Fibroblast of the conjunctiva (primary cell): ENCODE data around the gene SAP130.
A peak's percentile ranks its signal among the peaks of the same experiment; 100 is the strongest.
"Not testable (repeated sequence)": the region's sequence is repeated elsewhere in the genome, so short reads cannot be mapped to it uniquely, and the experiment has no call there.

ENCODE experiments used
- DNase-seq: peaks from one replicate; pipeline ENCODE4 v3.0.0-alpha.2; 2010; ENCODE audit warnings: low read depth

Gene SAP130

DNA sequence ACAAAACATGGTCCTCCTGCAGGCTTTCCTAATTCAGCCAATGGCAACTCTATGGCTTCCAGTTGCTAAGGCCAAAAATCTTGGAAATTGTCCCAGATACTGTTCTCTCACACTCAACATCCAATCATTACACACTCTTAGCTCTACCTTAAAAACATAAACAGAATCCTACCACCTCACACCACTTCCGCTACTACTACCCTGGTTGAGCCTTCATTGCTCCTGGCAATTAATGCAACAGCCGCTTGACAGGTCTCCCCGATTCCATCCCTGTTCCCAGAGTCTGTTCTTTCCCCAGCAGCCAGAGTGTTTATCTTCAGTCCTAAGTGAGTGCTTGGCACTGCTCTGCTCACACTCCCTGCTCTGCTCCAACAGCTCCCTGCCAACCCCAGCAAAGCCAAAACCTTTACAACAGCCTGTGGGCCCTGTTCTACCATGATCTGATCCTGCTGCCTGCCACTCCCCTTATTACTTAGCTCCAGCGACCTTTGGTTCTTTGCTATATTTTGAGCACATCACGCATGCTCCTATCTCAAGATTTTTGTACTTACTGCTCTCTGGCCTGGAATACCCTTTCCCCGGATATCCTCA is 74.6 kb downstream of the SAP130 start:
- no peak for DNase-seq

DNA sequence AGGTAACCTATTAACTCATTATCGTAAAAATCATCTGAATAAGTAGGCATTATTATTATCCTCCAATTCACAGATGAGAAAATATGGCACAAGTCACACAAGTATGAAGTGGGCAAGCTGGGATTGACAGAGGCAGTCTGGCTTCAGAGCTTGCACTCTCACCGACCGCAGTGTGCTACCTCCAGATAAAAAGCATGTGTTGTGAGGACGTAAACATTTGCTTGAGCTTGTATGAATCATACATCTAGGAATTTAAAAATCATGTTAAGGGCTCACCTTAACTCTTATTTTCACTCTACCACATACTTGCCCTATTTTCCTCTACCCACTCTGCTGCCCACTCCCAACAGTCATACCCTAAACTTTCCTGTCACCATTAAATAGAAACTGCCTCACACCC is 76.8 kb downstream of the SAP130 start:
- DNase-seq = no peak

DNA sequence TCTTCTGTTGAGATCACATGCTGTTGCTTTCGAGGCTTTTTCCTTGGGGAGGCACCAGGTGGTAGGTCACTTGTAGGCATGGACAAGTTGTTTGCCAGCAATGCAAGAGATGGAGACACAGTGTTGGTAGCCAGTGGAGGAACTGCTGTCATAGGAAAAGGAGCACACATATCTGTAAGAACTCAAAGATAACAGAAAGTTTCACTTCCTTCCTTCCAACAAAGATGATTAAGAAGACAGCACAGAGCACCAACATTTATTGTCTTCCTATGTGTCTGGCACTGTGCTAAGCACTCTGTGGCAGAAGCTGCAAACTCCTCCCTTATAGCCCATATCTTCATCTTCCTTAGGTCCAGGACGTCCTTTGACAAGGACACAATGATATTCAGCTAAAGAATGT is 77.6 kb downstream of the SAP130 start:
- DNase-seq = no peak

DNA sequence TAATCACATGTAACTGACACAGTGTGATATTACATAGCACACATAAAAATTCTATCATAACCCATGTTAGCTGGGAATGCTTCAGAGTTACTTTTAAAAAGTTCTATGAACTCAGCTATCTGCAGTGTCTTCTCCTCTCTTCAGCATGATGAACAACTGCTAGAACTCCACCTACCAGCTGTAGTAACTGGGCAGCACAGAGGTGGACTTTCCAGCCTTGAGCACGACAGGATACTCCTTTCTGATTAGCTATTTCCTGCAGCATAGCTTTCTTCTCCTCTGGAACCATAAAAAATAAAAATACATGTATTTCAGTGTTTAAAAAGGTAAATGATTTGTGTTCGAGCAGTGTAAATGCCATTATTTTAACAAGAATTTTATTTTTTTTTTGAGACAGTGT is 82.6 kb downstream of the SAP130 start:
- DNase-seq = no peak

DNA sequence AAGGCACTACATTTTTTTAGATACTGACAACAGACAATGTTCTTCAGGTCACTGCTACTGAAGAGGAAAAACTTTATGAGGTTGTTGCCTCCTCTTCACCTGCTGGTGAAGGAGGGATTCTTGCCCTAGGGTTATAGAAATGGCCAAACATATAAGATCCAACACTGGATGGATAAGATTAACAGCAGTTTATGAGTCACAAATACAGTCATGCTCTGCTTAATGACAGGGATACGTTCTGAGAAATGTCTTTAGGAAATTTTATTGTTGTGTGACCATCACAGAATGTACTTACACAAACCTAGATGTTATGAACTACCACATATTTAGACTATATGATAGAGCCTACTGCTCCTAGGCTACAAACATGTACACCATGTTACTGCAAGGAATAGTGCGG is 84.7 kb downstream of the SAP130 start:
- no peak for DNase-seq

DNA sequence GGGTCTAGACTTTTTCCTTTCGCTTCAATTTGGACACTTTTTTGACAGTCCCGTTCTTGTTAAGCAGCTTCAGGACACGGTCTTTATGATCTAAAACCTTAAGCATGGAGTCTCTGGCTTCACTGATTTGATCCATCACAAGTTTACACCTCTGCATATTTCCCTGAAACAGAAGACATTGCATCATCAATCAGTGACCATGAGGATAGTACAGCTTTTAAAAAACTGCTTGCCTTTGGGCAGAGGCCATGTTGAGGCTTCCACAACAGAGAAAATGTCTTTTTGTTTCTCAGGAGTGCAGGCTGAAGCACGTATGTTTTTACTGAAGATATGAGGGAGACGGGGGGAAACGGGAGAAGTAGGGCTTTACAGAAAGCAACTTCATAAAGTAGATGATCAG is 85.9 kb downstream of the SAP130 start:
- no peak for DNase-seq

DNA sequence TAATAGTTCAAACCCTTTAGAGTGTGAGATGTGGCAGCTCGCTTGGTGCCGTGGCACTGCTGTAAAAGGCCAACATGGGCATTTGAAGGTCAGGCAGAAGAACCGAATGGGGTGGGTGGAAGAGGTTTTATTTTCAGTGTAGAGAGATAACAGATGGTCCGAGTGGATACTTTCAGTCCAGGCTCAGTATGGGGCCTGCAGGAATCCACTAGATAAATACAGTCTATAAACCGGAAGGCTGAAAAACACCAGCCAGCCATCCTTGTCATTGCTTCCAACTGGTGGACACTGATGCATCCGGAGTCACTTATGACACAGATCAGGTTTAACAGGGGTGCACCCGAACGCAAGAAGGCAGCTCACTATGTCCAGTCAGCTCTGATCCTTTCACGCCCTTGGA is 86.4 kb downstream of the SAP130 start:
- no peak for DNase-seq

DNA sequence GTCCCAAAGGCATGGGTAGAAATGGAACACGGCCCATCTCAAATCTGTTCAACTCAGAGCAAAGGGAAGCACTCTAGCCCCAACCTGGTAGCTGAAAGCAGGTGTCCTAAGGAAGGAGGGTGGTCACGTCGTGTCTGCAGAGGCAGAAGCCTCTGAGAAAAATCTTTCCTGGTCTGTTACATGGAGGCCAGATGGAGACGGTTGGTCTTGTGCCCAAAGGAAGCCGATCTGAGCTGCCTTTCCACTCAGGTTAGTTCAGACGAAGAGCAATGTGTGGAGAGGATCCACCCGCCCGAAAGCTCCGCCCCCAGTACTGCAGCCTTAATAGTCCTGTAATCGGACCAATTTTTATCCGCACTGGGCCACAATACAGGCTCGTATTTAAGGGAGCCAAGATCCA is 87.2 kb downstream of the SAP130 start:
- no peak for DNase-seq

DNA sequence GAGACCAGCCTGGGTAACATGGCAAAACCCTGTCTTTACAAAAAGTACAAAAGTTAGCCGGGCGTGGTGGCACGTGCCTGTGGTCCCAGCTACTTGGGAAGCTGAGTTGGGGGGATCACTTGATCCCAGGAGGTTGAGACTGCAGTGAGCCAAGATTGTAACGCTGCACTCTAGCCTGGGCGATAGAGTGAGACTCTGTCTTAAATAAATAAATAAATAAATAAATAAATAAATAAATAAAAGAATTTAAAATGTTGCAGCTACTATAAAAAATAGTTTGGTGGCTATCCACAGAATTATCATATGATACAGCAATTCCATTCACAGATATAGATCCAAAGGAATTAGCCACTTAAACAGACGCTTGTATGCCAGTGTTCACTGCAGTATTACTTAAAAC is 92.5 kb downstream of the SAP130 start:
- DNase-seq = no peak

DNA sequence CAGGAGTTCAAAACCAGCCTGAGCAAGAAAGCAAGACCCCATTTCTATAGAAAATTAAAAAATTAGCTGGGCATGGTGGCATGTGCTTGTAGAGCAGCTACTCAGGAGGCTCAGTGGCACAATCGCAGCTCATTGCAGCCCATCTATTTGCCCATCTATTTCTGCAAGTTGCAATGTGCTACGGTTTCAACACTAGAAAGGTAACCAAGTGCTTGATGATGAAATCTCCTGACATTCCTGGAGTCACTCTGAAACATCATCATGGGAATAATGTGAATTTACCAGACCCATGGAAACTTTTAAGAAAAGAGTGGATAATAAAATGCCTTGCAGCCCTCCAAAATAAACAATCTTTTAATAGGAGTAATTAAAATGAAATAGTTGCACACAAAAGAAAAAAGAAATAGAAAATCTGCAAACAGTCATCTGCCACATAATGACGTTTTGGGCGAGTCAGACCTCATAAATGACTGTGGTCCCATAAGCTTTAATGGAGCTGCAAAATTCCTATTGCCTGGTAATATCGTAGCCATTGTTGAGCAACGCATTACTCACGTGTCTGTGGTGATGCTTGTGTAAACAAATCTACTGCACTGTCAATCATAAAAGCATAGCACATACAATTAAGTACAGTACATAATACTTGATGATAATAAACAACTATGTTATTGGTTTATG is 95.5 kb downstream of the SAP130 start:
- peak; percentile 17 for DNase-seq

DNA sequence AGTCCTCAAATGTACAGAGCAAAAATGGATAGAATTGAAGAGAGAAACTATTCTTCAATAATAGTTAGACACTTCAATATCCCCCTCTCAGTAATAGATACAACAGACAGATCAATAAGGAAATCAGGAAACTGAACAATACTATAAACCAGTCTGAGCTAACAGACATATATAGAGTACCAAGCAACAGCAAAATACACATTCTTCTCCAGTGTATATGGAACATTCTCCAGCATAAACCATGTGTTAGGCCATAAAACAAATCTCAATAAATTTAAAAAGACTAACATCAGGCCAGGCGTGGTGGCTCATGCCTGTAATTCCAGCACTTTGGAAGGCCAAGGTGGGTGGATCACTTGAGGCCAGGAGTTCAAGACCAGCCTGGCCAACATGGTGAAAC is 98.4 kb downstream of the SAP130 start:
- no peak for DNase-seq

DNA sequence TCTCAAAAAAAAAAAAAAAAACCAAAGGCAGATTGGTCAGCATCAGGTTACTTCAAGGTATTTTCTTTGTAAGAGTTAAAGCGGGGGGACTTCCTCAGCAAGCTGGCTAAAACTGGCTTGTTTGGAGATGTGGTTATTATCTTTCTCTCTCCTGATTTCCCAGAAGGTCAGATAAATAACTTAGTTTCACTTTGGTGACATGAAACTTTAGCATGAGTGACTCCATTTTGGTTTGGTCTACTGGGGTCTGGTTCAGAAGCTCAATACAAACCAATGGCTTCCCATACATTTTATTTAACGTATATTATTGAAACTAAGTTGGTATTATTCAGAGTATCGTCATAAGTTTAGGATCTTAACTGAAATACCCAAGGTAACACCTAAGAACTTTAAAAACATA is 100.5 kb downstream of the SAP130 start:
- no peak for DNase-seq

DNA sequence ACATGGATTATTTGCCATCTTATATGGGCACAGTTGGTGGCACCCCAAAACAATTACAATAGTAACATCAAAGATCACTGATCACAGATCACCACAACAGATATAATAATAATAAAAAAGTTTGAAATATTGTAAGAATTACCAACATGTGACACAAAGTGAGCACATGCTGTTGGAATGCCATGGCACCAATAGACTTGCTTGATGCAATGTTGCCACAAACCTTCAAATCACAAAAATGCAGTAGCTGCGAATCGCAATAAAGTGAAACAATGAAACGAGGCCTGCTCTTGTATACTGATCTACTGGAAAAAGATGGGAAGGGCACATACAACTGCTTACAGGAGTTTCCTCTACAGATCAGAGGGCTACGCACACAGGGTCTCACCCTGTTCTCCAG is 109.9 kb downstream of the SAP130 start:
- DNase-seq = no peak

DNA sequence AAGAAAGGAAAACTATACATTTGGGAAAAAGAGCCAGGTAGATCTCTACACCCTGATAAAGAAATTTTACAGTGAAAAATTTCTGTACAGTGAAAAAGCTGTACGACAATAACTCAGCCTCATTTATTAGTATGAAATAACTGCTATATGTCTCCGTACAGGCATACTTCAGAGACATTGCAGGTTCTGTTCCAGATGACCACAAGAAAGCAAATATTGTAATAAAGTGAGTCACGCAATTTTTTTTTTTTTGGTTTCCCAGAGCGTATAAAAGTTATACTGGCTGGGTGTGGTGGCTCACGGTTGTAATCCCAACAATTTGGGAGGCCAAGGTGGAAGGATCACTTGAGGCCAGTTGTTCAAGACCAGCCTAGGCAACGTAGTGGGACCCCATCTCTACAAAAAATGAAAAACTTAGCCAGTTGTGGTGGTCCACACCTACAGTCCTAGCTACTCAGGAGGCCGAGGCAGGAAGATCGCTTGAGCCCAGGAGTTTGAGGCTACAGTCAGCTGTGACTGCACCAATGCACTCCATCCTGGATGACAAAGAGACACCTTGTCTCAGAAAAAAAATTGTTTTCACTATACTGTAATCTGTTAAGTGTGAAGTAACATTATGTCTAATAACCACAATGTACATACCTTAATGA is 113.9 kb downstream of the SAP130 start:
- DNase-seq = no peak

DNA sequence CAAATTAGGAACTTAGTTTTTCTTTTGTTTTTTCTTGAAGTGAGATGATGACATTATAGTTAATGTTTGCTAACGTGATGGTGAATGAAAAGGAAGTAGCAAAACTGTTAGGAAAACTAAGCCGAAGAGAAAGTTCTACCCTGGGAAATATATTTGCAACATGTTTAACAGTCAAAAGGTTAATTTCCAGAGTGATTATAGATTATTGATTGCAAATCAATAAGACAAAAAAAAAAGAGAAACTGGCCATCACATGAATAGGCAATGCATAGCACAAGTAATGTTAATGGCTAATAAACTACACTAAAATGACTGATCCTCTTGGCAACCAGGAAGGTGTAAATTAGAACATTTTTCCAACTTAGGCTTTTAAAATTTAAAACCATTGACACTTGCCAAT is 116.1 kb downstream of the SAP130 start:
- DNase-seq = no peak

DNA sequence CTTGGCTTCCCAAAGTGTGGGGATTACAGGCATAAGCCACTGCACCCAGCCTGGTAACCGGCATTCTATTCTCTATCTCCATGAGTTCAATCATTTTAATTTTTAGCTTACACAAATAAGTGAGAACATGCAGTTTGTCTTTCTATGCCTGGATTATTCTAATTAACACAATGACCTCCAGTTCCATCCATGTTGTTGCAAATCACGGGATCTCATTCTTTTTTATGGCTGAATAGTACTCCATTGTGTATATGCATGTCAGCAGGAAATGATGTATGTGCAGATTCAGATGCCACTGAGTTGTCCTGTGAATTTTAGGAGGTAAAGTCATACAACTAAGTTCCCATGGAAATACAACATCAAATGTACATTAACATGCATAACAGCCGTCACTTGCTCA is 117.4 kb downstream of the SAP130 start:
- no peak for DNase-seq

DNA sequence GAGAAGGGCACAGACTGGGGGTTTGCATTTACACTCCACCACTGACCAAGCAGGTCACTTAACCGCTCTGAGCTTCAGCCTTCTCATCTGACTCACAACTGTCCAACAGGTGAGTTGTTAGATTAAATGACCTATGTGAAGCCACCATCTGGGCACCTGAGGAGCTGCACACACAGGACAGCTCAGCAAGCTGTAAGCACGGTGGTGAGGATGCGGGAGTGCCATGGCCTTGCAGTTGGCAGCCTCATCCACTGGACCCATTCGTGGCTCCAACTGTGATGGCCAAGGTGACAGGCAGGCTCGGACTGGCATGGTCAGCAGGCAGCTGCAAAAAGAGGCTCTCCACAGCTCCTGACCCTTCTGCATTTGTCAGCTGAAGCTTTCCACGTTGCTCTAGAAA is 118.8 kb downstream of the SAP130 start:
- no peak for DNase-seq

DNA sequence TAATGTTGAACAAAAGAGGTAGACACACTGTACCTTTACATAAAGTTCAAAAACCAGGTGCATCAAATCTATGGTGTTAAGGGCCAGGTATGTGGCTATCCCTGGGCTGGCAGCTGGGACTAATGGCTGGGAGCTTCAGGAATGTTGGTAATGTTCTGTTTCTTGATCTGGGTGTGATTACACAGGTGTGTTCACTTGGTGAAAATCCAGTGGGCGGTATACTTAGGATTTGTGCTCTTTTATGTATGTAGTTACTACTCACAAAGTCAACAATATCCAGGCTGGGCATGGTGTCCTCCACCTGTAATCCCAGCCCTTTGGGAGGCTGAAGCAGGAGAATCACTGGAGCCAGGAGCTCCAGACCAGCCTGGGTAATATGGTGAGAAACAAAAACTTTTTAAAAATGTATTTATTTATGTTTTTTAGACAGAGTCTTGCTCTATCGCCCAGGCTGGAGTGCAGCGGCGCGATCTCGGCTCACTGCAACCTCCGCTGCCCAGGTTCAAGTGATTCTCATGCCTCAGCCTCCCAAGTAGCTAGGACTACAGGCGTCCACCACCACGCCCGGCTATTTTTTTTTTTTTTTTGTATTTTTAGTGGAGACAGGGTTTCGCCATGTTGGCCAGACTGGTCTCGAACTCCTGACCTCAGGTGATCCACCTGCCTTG is 120.0 kb downstream of the SAP130 start:
- not testable (repeated sequence) for DNase-seq

DNA sequence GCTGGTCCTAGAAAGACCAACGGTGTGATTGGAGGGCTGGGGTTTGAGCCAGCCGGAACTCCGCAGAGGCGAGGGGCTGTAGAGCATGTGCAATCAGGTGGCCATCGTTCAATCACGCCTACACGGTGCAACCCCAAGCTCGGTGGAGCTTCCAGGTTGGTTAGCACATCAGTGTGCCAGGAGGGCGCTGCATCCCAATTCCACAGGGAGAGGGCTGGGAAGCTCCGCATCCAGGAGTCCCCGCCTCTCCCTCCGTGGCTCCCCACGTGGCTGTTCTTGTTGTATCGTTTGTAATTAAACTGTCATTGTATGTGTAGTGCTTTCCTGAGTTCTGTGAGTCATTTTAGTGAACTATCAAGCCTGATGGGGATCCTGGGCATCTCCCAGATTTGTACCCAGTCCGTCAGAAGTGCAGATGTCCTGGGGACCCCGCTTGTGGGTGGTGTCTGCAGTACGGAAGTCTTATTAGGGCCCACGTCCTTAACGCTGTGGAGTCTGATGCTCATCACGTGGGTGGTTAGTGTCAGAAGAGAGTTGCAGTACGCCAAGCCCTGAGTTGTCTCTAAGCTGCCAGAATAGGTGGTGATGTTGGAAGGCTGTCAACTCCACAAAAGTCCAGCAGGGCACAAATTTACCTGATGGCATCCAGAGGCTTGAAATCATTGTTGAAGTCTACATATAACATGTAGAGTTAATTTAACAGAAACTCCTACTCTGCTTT is 121.5 kb downstream of the SAP130 start:
- DNase-seq = no peak

DNA sequence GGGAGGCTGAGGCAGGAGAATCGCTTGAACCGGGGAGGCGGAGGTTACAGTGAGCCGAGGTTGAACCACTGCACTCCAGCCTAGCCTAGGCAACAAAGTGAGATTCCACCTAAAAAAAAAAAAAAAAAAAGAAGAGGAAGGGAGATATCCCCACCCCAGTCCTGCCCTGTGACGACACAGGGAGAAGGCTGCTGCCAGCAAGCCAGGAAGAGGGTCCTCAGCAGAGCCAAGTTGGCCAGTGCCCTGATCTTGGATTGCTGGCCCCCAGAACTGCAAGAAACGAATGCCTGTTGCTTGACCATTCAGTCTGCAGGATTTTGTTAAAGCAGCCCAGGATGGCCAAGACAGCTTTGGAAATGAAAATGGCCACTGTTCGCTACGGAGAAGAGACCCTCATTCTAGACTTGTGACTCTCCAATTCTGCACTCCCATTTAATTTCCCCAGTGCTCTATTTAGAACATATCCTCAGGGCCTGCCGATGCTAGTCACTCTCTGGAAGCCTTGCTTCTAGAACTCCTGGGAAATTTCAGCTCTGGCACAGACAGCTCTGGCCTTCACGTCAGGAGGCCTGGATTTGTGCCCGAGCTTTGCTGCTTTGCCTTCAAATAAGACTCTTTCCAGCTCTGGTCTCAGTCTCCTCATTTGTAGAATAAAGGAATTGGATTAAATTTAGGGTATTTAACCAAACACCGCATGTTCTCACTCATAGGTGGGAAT is 126.4 kb downstream of the SAP130 start:
- DNase-seq = no peak

DNA sequence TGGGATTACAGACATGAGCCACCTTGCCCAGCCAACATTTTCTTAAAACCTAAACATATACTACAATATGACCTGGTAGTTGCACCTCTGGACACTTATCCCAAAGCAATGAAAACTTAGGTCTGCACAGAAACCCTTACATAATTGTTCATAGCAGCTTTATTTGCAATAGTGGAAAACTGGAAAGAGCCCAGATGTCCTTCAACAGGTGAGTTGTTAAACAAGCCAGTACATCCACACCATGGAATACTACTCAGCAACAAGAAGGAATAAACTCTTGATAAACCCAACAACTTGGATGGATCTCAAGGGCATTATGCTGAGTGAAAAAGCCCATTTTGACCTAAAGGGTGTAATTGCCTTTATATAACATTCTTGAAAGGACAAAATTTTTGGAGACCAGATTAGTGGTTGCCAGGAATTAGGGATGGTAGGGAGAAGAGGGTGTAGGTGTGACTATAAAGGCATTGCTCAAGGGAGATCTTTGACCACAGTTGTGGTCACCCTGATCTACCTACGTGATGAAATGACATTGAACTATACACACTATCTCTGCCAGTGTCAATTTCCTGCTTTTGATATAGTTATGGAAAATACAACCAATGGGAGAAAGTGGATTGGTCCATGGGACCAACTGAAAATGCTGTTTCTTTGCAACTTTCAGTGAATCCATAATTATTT is 130.2 kb downstream of the SAP130 start:
- DNase-seq = no peak
